A549 (cell line): ENCODE results near the gene ST14. TPM values are rescaled to one million over a fixed set of nuclear protein-coding genes. Genes with fewer than 3 reads are reported as not detected.

Experiments used
- ATAC-seq, 2 experiments: fragments of 200-7000 bp in 1 of 2; fragments of >200 bp in 1 of 2; cut with Nextera tagmentation in 1 of 2; cut with Tn5 transposase in 1 of 2; 3 replicates each; pipeline versions ENCODE4 v1.8.0 to v1.9.1; 2018 to 2020; ENCODE audit warnings: mild to moderate bottlenecking in 1 of 2, moderate library complexity in 1 of 2
- CTCF ChIA-PET: fragments of 300-600 bp; sonication (Branson Sonifier 250); formaldehyde crosslinking; extraction: SDS; loops from one replicate; lab custom pipeline; 2021; ENCODE audit warnings: antibody characterized with exemption, inconsistent platforms; lab: Yijun Ruan, JAX
- POLR2A ChIA-PET: fragments of 350-600 bp; formaldehyde crosslinking; extraction: SDS; loops from one replicate; lab custom pipeline; 2021; ENCODE audit warnings: antibody characterized with exemption, inconsistent platforms; lab: Yijun Ruan, JAX
- DNase-seq, 2 experiments: peaks; one replicate each; pipeline versions ENCODE4 v3.0.0 to v3.0.0-alpha.2; 2011 to 2016; ENCODE audit warnings: low read depth in 1 of 2, low spot score in 1 of 2
- FAIRE-seq: peaks from 2 replicates; lab custom pipeline; 2011; peaks lifted over from hg19 to GRCh38; lab: Jason Lieb, UNC
- H3K27ac ChIP-seq, 2 experiments: fragments of >200 bp; sonication (Bioruptor Twin); formaldehyde crosslinking; 3 replicates each; pipeline ENCODE4 v1.5.1; 2016 to 2017
- H3K4me1 ChIP-seq: fragments of >200 bp; sonication (Bioruptor Twin); formaldehyde crosslinking; 3 replicates; pipeline ENCODE4 v1.6.1; 2016
- H3K4me2 ChIP-seq: fragments of >200 bp; sonication (Bioruptor Twin); formaldehyde crosslinking; 3 replicates; pipeline ENCODE4 v1.6.1; 2016
- H3K4me3 ChIP-seq: fragments of >200 bp; sonication (Bioruptor Twin); formaldehyde crosslinking; 3 replicates; pipeline ENCODE4 v1.5.1; 2016
- H3K9me3 ChIP-seq: fragments of >200 bp; sonication (Bioruptor Twin); formaldehyde crosslinking; 3 replicates; pipeline ENCODE4 v1.6.1; 2016
- ATOH8 ChIP-seq: fragments of 250-450 bp; sonication (Bioruptor Pico); IDR thresholded peaks from 2 replicates; pipeline ENCODE4 v1.5.0; 2020; ENCODE audit warnings: low read depth, mild to moderate bottlenecking, moderate library complexity
- BCL3 ChIP-seq: fragments of >200 bp; sonication (Bioruptor Twin); formaldehyde crosslinking; IDR thresholded peaks from 3 replicates; pipeline ENCODE4 v1.6.1; 2016
- CBX2 ChIP-seq: fragments of 200-600 bp; sonication (generic); IDR thresholded peaks from 2 replicates; pipeline ENCODE4 v1.6.1; 2016; ENCODE audit warnings: low read depth, mild to moderate bottlenecking, borderline replicate concordance
- CHD4 ChIP-seq: fragments of 200-600 bp; sonication (generic); IDR thresholded peaks from 2 replicates; pipeline ENCODE4 v1.6.1; 2016; ENCODE audit warnings: antibody characterized with exemption, mild to moderate bottlenecking, borderline replicate concordance
- EHF ChIP-seq: fragments of 250-450 bp; sonication (Bioruptor Pico); IDR thresholded peaks from 2 replicates; pipeline ENCODE4 v1.5.0; 2020; ENCODE audit warnings: mild to moderate bottlenecking
- EHMT2 ChIP-seq: fragments of 200-600 bp; sonication (generic); IDR thresholded peaks from 2 replicates; pipeline ENCODE4 v1.6.1; 2016; ENCODE audit warnings: antibody characterized with exemption, low read depth, mild to moderate bottlenecking, moderate library complexity
- EP300 ChIP-seq, 2 experiments: fragments of >200 bp; sonication (Bioruptor Twin); formaldehyde crosslinking; IDR thresholded peaks; 2 replicates in 1 of 2; 3 replicates in 1 of 2; pipeline ENCODE4 v1.6.1; 2016 to 2017
- FOXS1 ChIP-seq: fragments of 250-450 bp; sonication (Bioruptor Pico); IDR thresholded peaks from 2 replicates; pipeline ENCODE4 v1.5.0; 2020; ENCODE audit warnings: mild to moderate bottlenecking, moderate library complexity
- GATA3 ChIP-seq: IDR thresholded peaks from 2 replicates; pipeline ENCODE4 v1.6.1; 2012; ENCODE audit warnings: borderline replicate concordance
- HES2 ChIP-seq: fragments of >200 bp; sonication (Bioruptor Twin); formaldehyde crosslinking; IDR thresholded peaks from 2 replicates; pipeline ENCODE4 v1.6.1; 2016
- HMGXB4 ChIP-seq: fragments of 250-450 bp; sonication (Bioruptor Pico); IDR thresholded peaks from 2 replicates; pipeline ENCODE4 v1.5.0; 2021; ENCODE audit warnings: mild to moderate bottlenecking, moderate library complexity, borderline replicate concordance
- JUN ChIP-seq, 2 experiments: fragments of >200 bp; sonication (Bioruptor Twin); formaldehyde crosslinking; IDR thresholded peaks; 2 replicates in 1 of 2; 3 replicates in 1 of 2; pipeline ENCODE4 v1.6.1; 2016 to 2017
- KDM5A ChIP-seq: fragments of 200-600 bp; sonication (generic); IDR thresholded peaks from 2 replicates; pipeline ENCODE4 v1.6.1; 2016; ENCODE audit warnings: antibody characterized with exemption, mild to moderate bottlenecking
- MAFK ChIP-seq: fragments of 450-650 bp; IDR thresholded peaks from 2 replicates; pipeline ENCODE4 v1.6.1; 2014; ENCODE audit not compliant: partially characterized antibody
- MAX ChIP-seq: IDR thresholded peaks from 2 replicates; pipeline ENCODE4 v1.6.1; 2012
- MAZ ChIP-seq: fragments of 150-350 bp; IDR thresholded peaks from 2 replicates; pipeline ENCODE4 v1.6.1; 2014; ENCODE audit warnings: antibody characterized with exemption, low read depth, low read length, borderline replicate concordance
- NFE2L2 ChIP-seq: fragments of 150-350 bp; conservative IDR thresholded peaks from 2 replicates; pipeline ENCODE4 v1.6.1; 2014; ENCODE audit warnings: low read length
- POLR2A ChIP-seq: IDR thresholded peaks from 2 replicates; pipeline ENCODE4 v1.6.1; 2012; ENCODE audit warnings: mild to moderate bottlenecking, low read length
- RAD21 ChIP-seq, 2 experiments: fragments of >200 bp in 1 of 2; sonication (Bioruptor Twin) in 1 of 2; formaldehyde crosslinking in 1 of 2; IDR thresholded peaks in 1 of 2; conservative IDR thresholded peaks in 1 of 2; 2 replicates in 1 of 2; 3 replicates in 1 of 2; pipeline ENCODE4 v1.6.1; 2012 to 2018; ENCODE audit warnings: inconsistent platforms in 1 of 2
- RARB ChIP-seq: fragments of 250-450 bp; sonication (Bioruptor Pico); IDR thresholded peaks from 2 replicates; pipeline ENCODE4 v1.8.0; 2021; ENCODE audit warnings: mild to moderate bottlenecking, moderate library complexity
- RCOR1 ChIP-seq: fragments of 150-350 bp; IDR thresholded peaks from 2 replicates; pipeline ENCODE4 v1.6.1; 2014; ENCODE audit warnings: antibody characterized with exemption, low read length, low read depth
- REST ChIP-seq: fragments of 200-600 bp; sonication (generic); IDR thresholded peaks from 2 replicates; pipeline ENCODE4 v1.6.1; 2016; ENCODE audit warnings: antibody characterized with exemption, mild to moderate bottlenecking, moderate library complexity
- SREBF2 ChIP-seq: fragments of 450-650 bp; IDR thresholded peaks from 2 replicates; pipeline ENCODE4 v1.6.1; 2014; ENCODE audit warnings: mild to moderate bottlenecking, moderate library complexity
- TP53 ChIP-seq: fragments of 250-450 bp; sonication (Bioruptor Pico); IDR thresholded peaks from 2 replicates; pipeline ENCODE4 v1.5.0; 2021; ENCODE audit warnings: mild to moderate bottlenecking, moderate library complexity
- WGBS: methylation state at CpG from one replicate; pipeline ENCODE4 v1.1.6; 2017; ENCODE audit errors: missing lambda C conversion rate; 5-methylcytosine and 5-hydroxymethylcytosine counted together
- polyA plus RNA-seq, 4 experiments: library from polyadenylated mRNA; depleted of rRNA in 3 of 4; stranded (reverse); fragments of >200 nt; fragmentation: RNase III in 1 of 4; extraction: RNeasy Plus Mini Kit Qiagen cat#74134 plus additional on column Dnase treatment in 1 of 4; gene quantifications; 2 replicates in 3 of 4; 3 replicates in 1 of 4; pipeline ENCODE4 v1.2.3, GENCODE V29; 2011 to 2017

The ST14 gene
- polyA plus RNA-seq, 2 of the 4 experiments (the other 2 are of a cell fraction), result 0.05 to 0.17 TPM

GRCh38 chr11:130144141-130144540 lies 15.4 kb upstream of the ST14 start:
- Histone ChIP-seq H3K4me3 (no peak overlapping the region), H3K9me3 (no peaks in the 10 kb centered on the region), H3K4me2 (no peak overlapping the region), H3K27ac (no peak overlapping the region), H3K4me1 (peaks cover 13% of the 10 kb centered on the region)
- ChIA-PET POLR2A (no interaction called here), CTCF (interaction anchor here (0.6 to 2.9 kb wide), 4 partner anchors 12 to 359 kb away, joined by 4 to 11 read pairs (median 6); no protein-coding TSS in a partner anchor)
- 83% methylated on average over 10 of the region's 10 CpGs for WGBS
- ATAC-seq (no peak), DNase-seq (no peak), FAIRE-seq (no peak)
- TF ChIP-seq SREBF2 (no peak), FOXS1 (CRISPR knock-in tag) (no peak), POLR2A (no peak), RAD21 (conservative IDR thresholded peaks at IDR 0.05 in 1 of 2, IDR thresholded peaks at IDR 0.05 in 1 of 2) (no peak), NFE2L2 (no peak), EHF (CRISPR knock-in tag) (no peak)

GRCh38 chr11:130144861-130145281 lies 14.7 kb upstream of the ST14 start:
- WGBS, result 94% methylated on average over 7 of the region's 7 CpGs
- no peak for DNase-seq
- TF ChIP-seq RCOR1 (no peak), JUN (IDR thresholded peaks at IDR 0.05) (no peak)
- Histone ChIP-seq H3K4me1 (peaks cover 13% of the 10 kb centered on the region), H3K9me3 (no peaks in the 10 kb centered on the region), H3K4me3 (no peak overlapping the region), H3K4me2 (no peak overlapping the region), H3K27ac (no peak overlapping the region)
- CTCF ChIA-PET, result interaction anchor here (0.6 to 2.9 kb wide), 5 partner anchors 13 to 359 kb away, joined by 3 to 11 read pairs (median 4); no protein-coding TSS in a partner anchor
- ATAC-seq, result no peak
- POLR2A ChIA-PET, result interaction anchor here (2.8 kb wide), 1 partner anchor 142 kb away, joined by 19 read pairs; the partner anchor contains the start of gene PRDM10
- no peak for FAIRE-seq

- ATAC-seq, result no peak
- Histone ChIP-seq H3K4me2 (no peak overlapping the region), H3K4me3 (no peak overlapping the region), H3K9me3 (no peaks in the 10 kb centered on the region), H3K27ac (no peak overlapping the region), H3K4me1 (peaks cover 13% of the 10 kb centered on the region)
- DNase-seq, result no peak
- WGBS, result 89% methylated on average over 3 of the region's 3 CpGs
- CTCF ChIA-PET, result interaction anchor here (0.7 to 2.9 kb wide), 8 partner anchors 13 to 360 kb away, joined by 3 to 11 read pairs (median 6); no protein-coding TSS in a partner anchor
- POLR2A ChIA-PET, result interaction anchor here (2.8 kb wide), 1 partner anchor 143 kb away, joined by 19 read pairs; the partner anchor contains the start of gene PRDM10
- TF ChIP-seq JUN (IDR thresholded peaks at IDR 0.05), result no peak
- no peak for TF ChIP-seq RCOR1
- TF ChIP-seq POLR2A, result no peak
- no peak for TF ChIP-seq BCL3
- TF ChIP-seq REST, result no peak
- TF ChIP-seq MAFK, result no peak
- TF ChIP-seq MAX, result no peak
- no peak for TF ChIP-seq CHD4
- no peak for TF ChIP-seq ATOH8
- TF ChIP-seq HES2, result no peak
- no peak for TF ChIP-seq MAZ
- TF ChIP-seq GATA3, result no peak
- TF ChIP-seq EHMT2, result no peak
- TF ChIP-seq EP300 (IDR thresholded peaks at IDR 0.05), result no peak
- TF ChIP-seq KDM5A, result no peak
- TF ChIP-seq CBX2, result no peak
- no peak for TF ChIP-seq RARB (CRISPR knock-in tag)
- TF ChIP-seq HMGXB4 (CRISPR knock-in tag), result no peak
- TF ChIP-seq TP53 (CRISPR knock-in tag), result no peak
- no peak for FAIRE-seq
Measured at GRCh38 chr11:130145311-130145812, 14.2 kb upstream of the ST14 start.
